Caco-2 (cell line): ENCODE measurements around the gene CHST9. TPM values are rescaled to one million over a fixed set of nuclear protein-coding genes. Genes with fewer than 3 reads are reported as not detected.

Experiments
- BruUV-seq: library from RNA; stranded (reverse); fragments of 400-500 nt; replicated peaks from 2 replicates; lab custom pipeline; 2021; lab: Mats Ljungman, UMichigan
- CTCF ChIA-PET: fragments of 300-600 bp; sonication (Branson Sonifier 250); formaldehyde crosslinking; loops from one replicate; lab custom pipeline; 2022; ENCODE audit warnings: antibody characterized with exemption; lab: Charles Lee
- POLR2A ChIA-PET: fragments of 300-600 bp; sonication (Branson Sonifier 250); formaldehyde crosslinking; loops from one replicate; lab custom pipeline; 2022; ENCODE audit warnings: antibody characterized with exemption; lab: Charles Lee
- DNase-seq, 2 experiments: peaks; one replicate each; pipeline versions ENCODE4 v3.0.0 to v3.0.0-alpha.2; 2020 to 2022
- H3K27me3 ChIP-seq: replicated peaks from 2 replicates; pipeline ENCODE4 v1.6.0; 2011; ENCODE audit warnings: low read length; ENCODE audit not compliant: control insufficient read depth, insufficient read depth
- H3K36me3 ChIP-seq: 2 replicates; pipeline ENCODE4 v1.5.1; 2011; ENCODE audit warnings: low read length; ENCODE audit not compliant: control insufficient read depth, insufficient read depth
- H3K4me1 ChIP-seq: fragments of 250-450 bp; sonication (Bioruptor Pico); 2 replicates; pipeline ENCODE4 v1.5.1; 2020; ENCODE audit warnings: mild to moderate bottlenecking
- H3K4me3 ChIP-seq: 2 replicates; pipeline ENCODE4 v1.5.1; 2011; ENCODE audit warnings: low read depth, mild to moderate bottlenecking, control low read depth, low read length
- H3K9me3 ChIP-seq: fragments of 250-450 bp; sonication (Bioruptor Pico); 2 replicates; pipeline ENCODE4 v1.5.1; 2020; ENCODE audit warnings: mild to moderate bottlenecking, moderate library complexity
- H3K27ac Mint-ChIP-seq: one replicate; pipeline ENCODE4 v1.8.0; 2022; ENCODE audit warnings: mixed read lengths; ENCODE audit not compliant: unreplicated experiment
- H3K27me3 Mint-ChIP-seq: one replicate; pipeline ENCODE4 v1.8.0; 2022; ENCODE audit warnings: mixed read lengths; ENCODE audit not compliant: insufficient read depth, unreplicated experiment
- H3K36me3 Mint-ChIP-seq: one replicate; pipeline ENCODE4 v1.8.0; 2022; ENCODE audit warnings: mild to moderate bottlenecking, mixed read lengths; ENCODE audit not compliant: insufficient read depth, unreplicated experiment
- H3K4me1 Mint-ChIP-seq: one replicate; pipeline ENCODE4 v1.8.0; 2022; ENCODE audit warnings: low read depth, mixed read lengths; ENCODE audit not compliant: unreplicated experiment
- H3K4me3 Mint-ChIP-seq: one replicate; pipeline ENCODE4 v1.8.0; 2022; ENCODE audit warnings: mild to moderate bottlenecking, moderate library complexity, mixed read lengths; ENCODE audit not compliant: unreplicated experiment
- H3K9me3 Mint-ChIP-seq: one replicate; pipeline ENCODE4 v1.8.0; 2022; ENCODE audit warnings: mixed read lengths; ENCODE audit not compliant: unreplicated experiment
- CTCF ChIP-seq, 2 experiments: fragments of 200-600 bp in 1 of 2; IDR thresholded peaks; 1 replicate in 1 of 2; 2 replicates in 1 of 2; pipeline versions ENCODE4 v1.5.1 to v1.8.0; 2011 to 2022; ENCODE audit warnings: antibody characterized with exemption in 1 of 2, control low read depth in 1 of 2, inconsistent platforms in 1 of 2, low read depth in 1 of 2, low read length in 1 of 2, mild to moderate bottlenecking in 1 of 2, moderate library complexity in 1 of 2; ENCODE audit not compliant: insufficient read depth in 1 of 2, severe bottlenecking in 1 of 2, unreplicated experiment in 1 of 2
- intact Hi-C: fragments of 100-400 bp; cut with micrococcal nuclease; formaldehyde crosslinking; loops from one replicate; pipeline ENCODE4 v1.10.0; 2022; ENCODE audit not compliant: unreplicated experiment
- total RNA-seq: library from RNA; stranded (reverse); gene quantifications from 2 replicates; pipeline ENCODE4 v1.2.3, GENCODE V29; 2022

The CHST9 gene
- total RNA-seq, 1 experiment from 2014 or later: 26.5 TPM

GRCh38 chr18:27144672-27145071 lies 40.4 kb downstream of the CHST9 start:
- no peak for DNase-seq
- CTCF ChIA-PET: no interaction called here
- no TSS peak for BruUV-seq
- H3K4me3 ChIP-seq: no peak overlapping the region
- peaks cover 7% of the 10 kb centered on the region; the same call in 1 of the 2 replicates for H3K4me1 ChIP-seq
- no peak overlapping the region for H3K27ac Mint-ChIP-seq
- intact Hi-C loops: loop anchor here (5.0 kb wide), 1 partner anchor 82 kb away; no protein-coding TSS in a partner anchor
- H3K36me3 Mint-ChIP-seq: no peaks in the 10 kb centered on the region
- POLR2A ChIA-PET: no interaction called here
- H3K9me3 ChIP-seq: no peaks in the 10 kb centered on the region
- no peaks in the 10 kb centered on the region for H3K9me3 Mint-ChIP-seq
- no peak overlapping the region for H3K4me3 Mint-ChIP-seq
- no peaks in the 10 kb centered on the region for H3K27me3 ChIP-seq
- peaks cover 6% of the 10 kb centered on the region for H3K4me1 Mint-ChIP-seq
- no peaks in the 10 kb centered on the region for H3K36me3 ChIP-seq
- no peak for TF ChIP-seq CTCF (IDR thresholded peaks at IDR 0.05; ENCODE audit: insufficient read depth in 1 of 2, low read depth in 1 of 2, low read length in 1 of 2, severe bottlenecking in 1 of 2, unreplicated experiment in 1 of 2)
- H3K27me3 Mint-ChIP-seq: no peaks in the 10 kb centered on the region

- Mint-ChIP-seq H3K27me3 (no peaks in the 10 kb centered on the region), H3K9me3 (no peaks in the 10 kb centered on the region), H3K27ac (no peak overlapping the region), H3K36me3 (no peaks in the 10 kb centered on the region), H3K4me3 (peak overlapping the region; percentile 27), H3K4me1 (peaks cover 6% of the 10 kb centered on the region)
- DNase-seq: peak in 1 of 2 experiments; percentile 30
- H3K36me3 ChIP-seq: no peaks in the 10 kb centered on the region
- ChIA-PET CTCF (no interaction called here), POLR2A (no interaction called here)
- intact Hi-C loops: loop anchor here (1.0 to 5.0 kb wide), 2 partner anchors 55 to 81 kb away; no protein-coding TSS in a partner anchor
- BruUV-seq: no TSS peak
- no peak overlapping the region for H3K4me3 ChIP-seq
- TF ChIP-seq CTCF (IDR thresholded peaks at IDR 0.05; ENCODE audit: insufficient read depth in 1 of 2, low read depth in 1 of 2, low read length in 1 of 2, severe bottlenecking in 1 of 2, unreplicated experiment in 1 of 2): no peak
- peaks cover 7% of the 10 kb centered on the region; the same call in 1 of the 2 replicates for H3K4me1 ChIP-seq
- H3K9me3 ChIP-seq: no peaks in the 10 kb centered on the region
- no peaks in the 10 kb centered on the region for H3K27me3 ChIP-seq
Observed at GRCh38 chr18:27143580-27144287, 41.4 kb downstream of the CHST9 start.

GRCh38 chr18:27142891-27143290 lies 42.2 kb downstream of the CHST9 start:
- no peaks in the 10 kb centered on the region for H3K36me3 Mint-ChIP-seq
- H3K4me3 Mint-ChIP-seq: peak overlapping the region; percentile 66
- TF ChIP-seq CTCF (IDR thresholded peaks at IDR 0.05; ENCODE audit: insufficient read depth in 1 of 2, low read depth in 1 of 2, low read length in 1 of 2, severe bottlenecking in 1 of 2, unreplicated experiment in 1 of 2): no peak
- intact Hi-C loops: loop anchor here (1.0 to 5.0 kb wide), 2 partner anchors 55 to 81 kb away; no protein-coding TSS in a partner anchor
- no peaks in the 10 kb centered on the region for H3K9me3 Mint-ChIP-seq
- no peaks in the 10 kb centered on the region for H3K27me3 ChIP-seq
- DNase-seq: no peak
- peak overlapping the region; percentile 36 for H3K4me3 ChIP-seq
- peaks cover 10% of the 10 kb centered on the region for H3K4me1 Mint-ChIP-seq
- CTCF ChIA-PET: no interaction called here
- peaks cover 7% of the 10 kb centered on the region; the same call in 1 of the 2 replicates for H3K4me1 ChIP-seq
- BruUV-seq: no TSS peak
- no peaks in the 10 kb centered on the region for H3K27me3 Mint-ChIP-seq
- no peak overlapping the region for H3K27ac Mint-ChIP-seq
- POLR2A ChIA-PET: no interaction called here
- H3K36me3 ChIP-seq: no peaks in the 10 kb centered on the region
- no peaks in the 10 kb centered on the region for H3K9me3 ChIP-seq
